GM23338 (cell line): ENCODE results near the gene PNPO. TPM values are rescaled to one million over a fixed set of nuclear protein-coding genes. Genes with fewer than 3 reads are reported as not detected.

Source experiments
- ETS1 ChIP-seq: IDR thresholded peaks from 2 replicates; pipeline ENCODE4 v1.6.1; 2016; ENCODE audit warnings: antibody characterized with exemption
- JUNB ChIP-seq: IDR thresholded peaks from one replicate; pipeline ENCODE4 v1.6.1; 2016; ENCODE audit warnings: antibody characterized with exemption; ENCODE audit not compliant: unreplicated experiment
- NANOG ChIP-seq: IDR thresholded peaks from 2 replicates; pipeline ENCODE4 v1.6.1; 2016; ENCODE audit warnings: antibody characterized with exemption, borderline replicate concordance
- STAT1 ChIP-seq: IDR thresholded peaks from one replicate; pipeline ENCODE4 v1.6.1; 2016; ENCODE audit warnings: antibody characterized with exemption; ENCODE audit not compliant: unreplicated experiment
- ZNF114 ChIP-seq: fragments of 250-450 bp; sonication (Bioruptor Pico); IDR thresholded peaks from 2 replicates; pipeline ENCODE4 v1.5.0; 2020; ENCODE audit warnings: mild to moderate bottlenecking, moderate library complexity
- ZNF462 ChIP-seq: fragments of 250-450 bp; sonication (Bioruptor Pico); IDR thresholded peaks from 2 replicates; pipeline ENCODE4 v1.5.0; 2020; ENCODE audit warnings: mild to moderate bottlenecking, moderate library complexity
- polyA plus RNA-seq: library from polyadenylated mRNA; unstranded; fragments of >200 nt; fragmentation: Nextera tagmentation; extraction: Ambion mirVana; gene quantifications from 2 replicates; pipeline ENCODE4 v1.2.1, GENCODE V29; 2016
- total RNA-seq: library from RNA; depleted of rRNA; stranded (reverse); fragments of >200 nt; shearing (Covaris generic); gene quantifications from 2 replicates; pipeline ENCODE4 v1.2.3, GENCODE V29; 2014
- TF ChIP-seq, protein P1 (sequence below), 2 experiments: fragments of 200-600 bp in 1 of 2; sonication (generic) in 1 of 2; conservative IDR thresholded peaks; 2 replicates each; pipeline versions ENCODE4 v1.5.1 to v1.6.1; 2016 to 2017; ENCODE audit warnings: antibody characterized with exemption in 2 of 2, low read depth in 2 of 2, mild to moderate bottlenecking in 2 of 2, moderate library complexity in 1 of 2

The PNPO gene
- total and polyA plus RNA-seq, 2 experiments from 2014 or later: 5.0 to 12.7 TPM

DNA sequence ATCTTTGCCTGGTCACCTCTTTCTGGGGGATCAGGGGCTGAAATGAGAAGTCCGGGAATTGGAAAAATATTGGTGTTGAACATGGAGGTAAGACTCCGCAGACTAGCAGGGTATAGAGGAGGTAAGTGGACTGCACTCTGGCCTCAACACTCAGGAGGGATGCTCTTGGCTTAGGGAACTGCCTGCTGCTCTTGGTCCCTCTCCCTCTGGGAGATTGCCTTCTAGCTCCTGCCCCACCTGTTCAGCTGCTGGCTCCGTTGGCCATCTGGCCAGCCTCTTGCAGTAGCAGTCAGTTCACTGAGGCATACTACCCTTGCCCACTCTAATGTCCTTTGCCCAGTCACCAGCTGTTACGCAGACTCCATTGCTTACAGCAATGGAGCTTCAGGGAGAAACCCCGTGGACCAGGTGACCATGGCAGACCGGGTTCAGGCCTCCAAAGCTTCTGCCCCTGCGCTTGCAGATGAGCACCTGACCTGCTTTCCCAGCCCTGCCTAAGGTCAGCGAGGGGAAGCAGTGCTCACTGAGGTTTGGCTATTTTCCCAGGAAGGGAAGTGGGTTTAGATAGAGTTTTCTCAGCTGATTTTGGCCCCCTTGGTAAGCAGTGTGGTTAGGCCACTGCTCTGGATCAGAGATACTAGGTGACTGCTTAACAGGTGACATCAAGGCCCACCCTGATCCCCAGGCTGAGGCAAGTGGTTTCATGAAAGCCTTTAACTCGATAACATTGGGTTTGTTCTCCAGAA lies 41.4 kb downstream of the PNPO start (continued):
- TF ChIP-seq ZNF462 (CRISPR knock-in tag) (no peak), ZNF114 (CRISPR knock-in tag) (no peak), ETS1 (no peak), JUNB (no peak), STAT1 (no peak), NANOG (no peak)
- TF ChIP-seq, protein P1, sequence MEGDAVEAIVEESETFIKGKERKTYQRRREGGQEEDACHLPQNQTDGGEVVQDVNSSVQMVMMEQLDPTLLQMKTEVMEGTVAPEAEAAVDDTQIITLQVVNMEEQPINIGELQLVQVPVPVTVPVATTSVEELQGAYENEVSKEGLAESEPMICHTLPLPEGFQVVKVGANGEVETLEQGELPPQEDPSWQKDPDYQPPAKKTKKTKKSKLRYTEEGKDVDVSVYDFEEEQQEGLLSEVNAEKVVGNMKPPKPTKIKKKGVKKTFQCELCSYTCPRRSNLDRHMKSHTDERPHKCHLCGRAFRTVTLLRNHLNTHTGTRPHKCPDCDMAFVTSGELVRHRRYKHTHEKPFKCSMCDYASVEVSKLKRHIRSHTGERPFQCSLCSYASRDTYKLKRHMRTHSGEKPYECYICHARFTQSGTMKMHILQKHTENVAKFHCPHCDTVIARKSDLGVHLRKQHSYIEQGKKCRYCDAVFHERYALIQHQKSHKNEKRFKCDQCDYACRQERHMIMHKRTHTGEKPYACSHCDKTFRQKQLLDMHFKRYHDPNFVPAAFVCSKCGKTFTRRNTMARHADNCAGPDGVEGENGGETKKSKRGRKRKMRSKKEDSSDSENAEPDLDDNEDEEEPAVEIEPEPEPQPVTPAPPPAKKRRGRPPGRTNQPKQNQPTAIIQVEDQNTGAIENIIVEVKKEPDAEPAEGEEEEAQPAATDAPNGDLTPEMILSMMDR (conservative IDR thresholded peaks at IDR 0.05; ENCODE audit: low read depth in 2 of 2): no peak
